MM.1S (cell line): ENCODE results near the gene KIRREL3.

Experiments
- DNase-seq: peaks from one replicate; pipeline ENCODE4 v3.0.0-alpha.2; 2015
- H2AFZ ChIP-seq: fragments of 300-600 bp; sonication (generic); 2 replicates; pipeline ENCODE4 v1.6.0; 2016; ENCODE audit warnings: antibody characterized with exemption, low read length
- H3F3A ChIP-seq: fragments of 300-600 bp; sonication (generic); 2 replicates; pipeline ENCODE4 v1.6.1; 2016; ENCODE audit warnings: mild to moderate bottlenecking, antibody characterized with exemption, low read length, moderate library complexity, mixed read lengths; ENCODE audit not compliant: insufficient read depth
- H3K27ac ChIP-seq: fragments of 300-600 bp; sonication (generic); 2 replicates; pipeline ENCODE4 v1.5.1; 2016; ENCODE audit warnings: mild to moderate bottlenecking, low read length
- H3K27me3 ChIP-seq: fragments of 300-600 bp; sonication (generic); replicated peaks from 2 replicates; pipeline ENCODE4 v1.6.0; 2016; ENCODE audit warnings: low read length; ENCODE audit not compliant: insufficient read depth
- H3K36me3 ChIP-seq: fragments of 300-600 bp; sonication (generic); replicated peaks from 2 replicates; pipeline ENCODE4 v1.6.1; 2016; ENCODE audit warnings: mild to moderate bottlenecking, low read length, mixed read lengths; ENCODE audit not compliant: insufficient read depth
- H3K4me1 ChIP-seq: fragments of 300-600 bp; sonication (generic); 2 replicates; pipeline ENCODE4 v1.6.1; 2016; ENCODE audit warnings: low read length, mixed read lengths
- H3K4me2 ChIP-seq: fragments of 300-600 bp; sonication (generic); 2 replicates; pipeline ENCODE4 v1.6.0; 2016; ENCODE audit warnings: low read depth, low read length
- H3K4me3 ChIP-seq: fragments of 300-600 bp; sonication (generic); 2 replicates; pipeline ENCODE4 v1.5.1; 2016; ENCODE audit warnings: low read length, mixed read lengths
- H3K79me2 ChIP-seq: fragments of 300-600 bp; sonication (generic); 2 replicates; pipeline ENCODE4 v1.6.1; 2016; ENCODE audit warnings: mixed run types, low read length, mixed read lengths
- H3K9ac ChIP-seq: fragments of 300-600 bp; sonication (generic); 2 replicates; pipeline ENCODE4 v1.6.1; 2016; ENCODE audit warnings: low read length, mixed read lengths
- H3K9me2 ChIP-seq: fragments of 300-600 bp; sonication (generic); replicated peaks from 2 replicates; pipeline ENCODE4 v1.6.1; 2016; ENCODE audit warnings: mild to moderate bottlenecking, low read length, mixed read lengths; ENCODE audit not compliant: insufficient read depth
- H3K9me3 ChIP-seq: fragments of 300-600 bp; sonication (generic); replicated peaks from 2 replicates; pipeline ENCODE4 v1.6.1; 2016; ENCODE audit warnings: mild to moderate bottlenecking, low read length, mixed read lengths; ENCODE audit not compliant: insufficient read depth
- H4K20me1 ChIP-seq: fragments of 300-600 bp; sonication (generic); 2 replicates; pipeline ENCODE4 v1.6.1; 2016; ENCODE audit warnings: mild to moderate bottlenecking, low read length, moderate library complexity, mixed read lengths; ENCODE audit not compliant: insufficient read depth
- CTCF ChIP-seq: fragments of 300-600 bp; sonication (generic); IDR thresholded peaks from 2 replicates; pipeline ENCODE4 v1.5.1; 2016; ENCODE audit warnings: antibody characterized with exemption, low read length, mixed read lengths
- EZH2 ChIP-seq: fragments of 300-600 bp; sonication (generic); optimal IDR thresholded peaks from 2 replicates; pipeline ENCODE3; 2017; ENCODE audit warnings: low read depth, mild to moderate bottlenecking, antibody characterized with exemption, low read length, mixed read lengths
- EZH2phosphoT487 ChIP-seq: fragments of 300-600 bp; sonication (generic); IDR thresholded peaks from 2 replicates; pipeline ENCODE4 v1.6.1; 2018; ENCODE audit warnings: antibody characterized with exemption, low read length

KIRREL3 gene

GRCh38 chr11:126391970-126392632 is 608.5 kb downstream of the KIRREL3 start:
- H3K4me2 ChIP-seq: no peak overlapping the region
- no peaks in the 10 kb centered on the region for H3K9me3 ChIP-seq
- no peak overlapping the region for H3K9ac ChIP-seq
- no peaks in the 10 kb centered on the region for H3K4me1 ChIP-seq
- no peaks in the 10 kb centered on the region for H3K79me2 ChIP-seq
- no peak overlapping the region for H3K4me3 ChIP-seq
- no peak overlapping the region for H2AFZ ChIP-seq
- H3K27me3 ChIP-seq: no peaks in the 10 kb centered on the region
- TF ChIP-seq EZH2 (no peak), EZH2phosphoT487 (no peak), CTCF (no peak)
- H3K27ac ChIP-seq: no peak overlapping the region
- DNase-seq: no peak
- H4K20me1 ChIP-seq: no peaks in the 10 kb centered on the region
- no peaks in the 10 kb centered on the region for H3K36me3 ChIP-seq
- no peaks in the 10 kb centered on the region for H3F3A ChIP-seq
- H3K9me2 ChIP-seq: no peaks in the 10 kb centered on the region

DNA sequence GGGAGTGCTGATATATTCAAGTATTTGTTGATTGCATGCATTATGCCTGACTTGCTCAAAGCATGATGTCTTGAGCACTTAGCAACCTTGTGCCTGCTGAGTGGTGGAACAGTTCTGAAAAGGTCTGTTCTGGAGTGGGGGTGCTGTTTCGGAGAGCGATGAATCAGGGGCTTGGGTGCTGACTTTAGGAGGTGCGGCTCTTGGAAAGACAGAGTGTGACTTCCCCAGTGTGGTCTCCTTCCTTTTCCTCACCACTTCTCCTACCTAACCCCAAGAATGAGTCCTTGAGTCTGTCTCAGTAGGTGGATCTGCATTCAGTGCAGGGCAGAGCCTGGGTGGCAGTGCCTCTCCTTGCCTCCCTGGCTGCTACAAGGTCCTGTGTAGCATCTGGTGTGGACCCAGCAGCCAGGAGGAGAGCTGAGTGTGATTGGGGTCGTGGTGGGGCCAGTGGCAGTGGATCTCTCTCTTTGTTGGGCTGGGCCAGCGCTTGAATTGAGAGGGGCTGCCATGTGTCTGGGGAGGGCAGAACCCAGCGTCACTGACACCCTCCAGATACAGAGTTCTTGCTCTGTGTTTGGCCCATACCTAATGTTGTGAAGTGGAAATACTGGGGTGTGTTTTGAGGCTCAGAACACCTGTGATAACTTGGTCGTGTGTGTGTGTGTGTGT is 609.1 kb downstream of the KIRREL3 start:
- H3K27ac ChIP-seq: no peak overlapping the region
- no peak overlapping the region for H2AFZ ChIP-seq
- H3K9ac ChIP-seq: no peak overlapping the region
- no peaks in the 10 kb centered on the region for H3F3A ChIP-seq
- H3K36me3 ChIP-seq: no peaks in the 10 kb centered on the region
- TF ChIP-seq EZH2phosphoT487 (no peak), CTCF (no peak), EZH2 (no peak)
- H3K4me2 ChIP-seq: no peak overlapping the region
- no peaks in the 10 kb centered on the region for H3K9me3 ChIP-seq
- no peak for DNase-seq
- no peaks in the 10 kb centered on the region for H3K27me3 ChIP-seq
- no peaks in the 10 kb centered on the region for H3K9me2 ChIP-seq
- H3K79me2 ChIP-seq: no peaks in the 10 kb centered on the region
- no peaks in the 10 kb centered on the region for H4K20me1 ChIP-seq
- no peaks in the 10 kb centered on the region for H3K4me1 ChIP-seq
- no peak overlapping the region for H3K4me3 ChIP-seq

DNA sequence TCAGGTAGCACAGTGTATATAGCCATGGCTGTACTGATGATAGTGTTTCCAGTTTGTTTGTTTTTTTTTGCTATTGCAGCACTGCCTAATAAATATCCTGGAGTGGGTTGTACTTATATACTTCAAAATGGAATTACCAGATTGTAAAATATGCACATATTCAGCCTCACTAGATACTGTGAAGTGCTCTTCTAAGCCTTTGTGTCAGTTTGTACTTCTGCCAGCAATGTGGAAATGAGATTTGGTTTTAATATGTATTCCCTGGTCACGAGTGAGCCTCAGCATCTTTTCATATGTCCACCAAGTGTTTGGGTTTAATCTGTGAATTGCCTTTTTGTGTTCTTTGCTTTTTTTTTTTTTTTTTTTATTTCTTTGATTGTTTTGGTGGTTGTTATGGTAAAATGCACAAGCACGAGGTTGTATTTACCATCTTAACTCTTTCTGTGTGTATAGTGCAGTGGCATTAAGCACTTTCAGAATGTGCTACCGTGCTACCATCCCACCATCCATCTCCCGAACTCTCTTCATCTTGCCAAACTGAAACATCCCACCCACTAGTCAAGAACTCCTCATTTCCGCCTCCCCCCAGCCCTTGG is 610.2 kb downstream of the KIRREL3 start:
- H3K4me1 ChIP-seq: no peaks in the 10 kb centered on the region
- no peaks in the 10 kb centered on the region for H3K27me3 ChIP-seq
- no peak overlapping the region for H2AFZ ChIP-seq
- H3K79me2 ChIP-seq: no peaks in the 10 kb centered on the region
- no peaks in the 10 kb centered on the region for H3K9me2 ChIP-seq
- DNase-seq: no peak
- no peaks in the 10 kb centered on the region for H3K9me3 ChIP-seq
- no peak overlapping the region for H3K4me3 ChIP-seq
- TF ChIP-seq EZH2phosphoT487 (no peak), EZH2 (no peak), CTCF (no peak)
- H4K20me1 ChIP-seq: no peaks in the 10 kb centered on the region
- no peak overlapping the region for H3K4me2 ChIP-seq
- no peak overlapping the region for H3K9ac ChIP-seq
- no peak overlapping the region for H3K27ac ChIP-seq
- H3K36me3 ChIP-seq: no peaks in the 10 kb centered on the region
- H3F3A ChIP-seq: no peaks in the 10 kb centered on the region
